ENCODE measurements around the gene EEFSEC. TPM values are rescaled to one million over a fixed set of nuclear protein-coding genes. Genes with fewer than 3 reads are reported as not detected.
A peak's percentile ranks its signal among the peaks of the same experiment; 100 is the strongest.

EEFSEC gene
- total RNA-seq, 1 donor from 2014 or later: 15.6 TPM

GRCh38 chr3:128227507-128227906, 74.2 kb downstream of the EEFSEC start:
- DNase-seq (ENCODE audit: extremely low spot score, unreplicated experiment): peak; percentile 54
- no peak for TF ChIP-seq CTCF (IDR thresholded peaks at IDR 0.05)
- Mint-ChIP-seq H3K9me3 (ENCODE audit: unreplicated experiment) (no peaks in the 10 kb centered on the region), H3K27me3 (ENCODE audit: unreplicated experiment) (no peaks in the 10 kb centered on the region), H3K27ac (ENCODE audit: unreplicated experiment) (no peak overlapping the region), H3K36me3 (ENCODE audit: unreplicated experiment) (peaks cover 7% of the 10 kb centered on the region), H3K4me1 (ENCODE audit: unreplicated experiment) (peaks cover 21% of the 10 kb centered on the region), H3K4me3 (ENCODE audit: unreplicated experiment) (no peak overlapping the region)

GRCh38 chr3:128228366-128228910, 75.2 kb downstream of the EEFSEC start:
- H3K36me3 Mint-ChIP-seq (ENCODE audit: unreplicated experiment): peaks cover 7% of the 10 kb centered on the region
- no peak overlapping the region for H3K27ac Mint-ChIP-seq (ENCODE audit: unreplicated experiment)
- peaks cover 27% of the 10 kb centered on the region for H3K4me1 Mint-ChIP-seq (ENCODE audit: unreplicated experiment)
- no peak for TF ChIP-seq CTCF (IDR thresholded peaks at IDR 0.05)
- no peaks in the 10 kb centered on the region for H3K9me3 Mint-ChIP-seq (ENCODE audit: unreplicated experiment)
- H3K27me3 Mint-ChIP-seq (ENCODE audit: unreplicated experiment): no peaks in the 10 kb centered on the region
- peak; percentile 51 for DNase-seq (ENCODE audit: extremely low spot score, unreplicated experiment)
- H3K4me3 Mint-ChIP-seq (ENCODE audit: unreplicated experiment): no peak overlapping the region

- Mint-ChIP-seq H3K27ac (ENCODE audit: unreplicated experiment) (no peak overlapping the region), H3K4me1 (ENCODE audit: unreplicated experiment) (peaks cover 27% of the 10 kb centered on the region), H3K36me3 (ENCODE audit: unreplicated experiment) (peaks cover 5% of the 10 kb centered on the region), H3K9me3 (ENCODE audit: unreplicated experiment) (no peaks in the 10 kb centered on the region), H3K27me3 (ENCODE audit: unreplicated experiment) (no peaks in the 10 kb centered on the region), H3K4me3 (ENCODE audit: unreplicated experiment) (no peak overlapping the region)
- DNase-seq (ENCODE audit: extremely low spot score, unreplicated experiment): no peak
- TF ChIP-seq CTCF (IDR thresholded peaks at IDR 0.05): no peak
Measured at GRCh38 chr3:128229106-128229857, 76.0 kb downstream of the EEFSEC start.

GRCh38 chr3:128231606-128232005, 78.3 kb downstream of the EEFSEC start:
- no peak for DNase-seq (ENCODE audit: extremely low spot score, unreplicated experiment)
- no peaks in the 10 kb centered on the region for H3K27me3 Mint-ChIP-seq (ENCODE audit: unreplicated experiment)
- H3K36me3 Mint-ChIP-seq (ENCODE audit: unreplicated experiment): peaks cover 2% of the 10 kb centered on the region
- H3K4me1 Mint-ChIP-seq (ENCODE audit: unreplicated experiment): peaks cover 25% of the 10 kb centered on the region
- no peaks in the 10 kb centered on the region for H3K9me3 Mint-ChIP-seq (ENCODE audit: unreplicated experiment)
- peak overlapping the region; percentile 10 for H3K4me3 Mint-ChIP-seq (ENCODE audit: unreplicated experiment)
- peak overlapping the region; percentile 76 for H3K27ac Mint-ChIP-seq (ENCODE audit: unreplicated experiment)
- TF ChIP-seq CTCF (IDR thresholded peaks at IDR 0.05): no peak

- Mint-ChIP-seq H3K4me3 (ENCODE audit: unreplicated experiment) (no peak overlapping the region), H3K27ac (ENCODE audit: unreplicated experiment) (peak overlapping the region; percentile 74), H3K36me3 (ENCODE audit: unreplicated experiment) (peaks cover 2% of the 10 kb centered on the region)
Measured at GRCh38 chr3:128232376-128233178, 79.3 kb downstream of the EEFSEC start.

More at GRCh38 chr3:128232376-128233178, 79.3 kb downstream of the EEFSEC start:
- no peak for TF ChIP-seq CTCF (IDR thresholded peaks at IDR 0.05)
- DNase-seq (ENCODE audit: extremely low spot score, unreplicated experiment): no peak
- no peaks in the 10 kb centered on the region for H3K27me3 Mint-ChIP-seq (ENCODE audit: unreplicated experiment)
- H3K9me3 Mint-ChIP-seq (ENCODE audit: unreplicated experiment): no peaks in the 10 kb centered on the region
- peaks cover 30% of the 10 kb centered on the region for H3K4me1 Mint-ChIP-seq (ENCODE audit: unreplicated experiment)
